BE2C (cell line): ENCODE measurements around the gene CMTM7.

Experiments
- DNase-seq: peaks from one replicate; pipeline ENCODE4 v3.0.0-alpha.2; 2020
- H3K27me3 ChIP-seq: fragments of 250-450 bp; sonication (Bioruptor Pico); 2 replicates; pipeline ENCODE4 v1.5.1; 2020; ENCODE audit warnings: mild to moderate bottlenecking
- H3K36me3 ChIP-seq: fragments of 250-450 bp; sonication (Bioruptor Pico); 2 replicates; pipeline ENCODE4 v1.5.1; 2020; ENCODE audit warnings: mild to moderate bottlenecking
- H3K4me1 ChIP-seq: fragments of 250-450 bp; sonication (Bioruptor Pico); 2 replicates; pipeline ENCODE4 v1.5.1; 2020
- H3K4me3 ChIP-seq: 2 replicates; pipeline ENCODE4 v1.5.1; 2011; ENCODE audit warnings: low read depth, low read length
- H3K9me3 ChIP-seq: fragments of 250-450 bp; sonication (Bioruptor Pico); 2 replicates; pipeline ENCODE4 v1.5.1; 2020
- CTCF ChIP-seq: IDR thresholded peaks from 2 replicates; pipeline ENCODE4 v1.5.1; 2012; ENCODE audit warnings: mild to moderate bottlenecking, low read depth, low read length

CMTM7 gene

GRCh38 chr3:32442766-32443165 lies 51.1 kb downstream of the CMTM7 start:
- no peak for DNase-seq
- Histone ChIP-seq H3K9me3 (no peaks in the 10 kb centered on the region), H3K4me1 (no peaks in the 10 kb centered on the region), H3K27me3 (no peaks in the 10 kb centered on the region), H3K36me3 (no peaks in the 10 kb centered on the region), H3K4me3 (no peak overlapping the region)
- no peak for TF ChIP-seq CTCF

- no peak overlapping the region for H3K4me3 ChIP-seq
- no peaks in the 10 kb centered on the region for H3K9me3 ChIP-seq
- H3K36me3 ChIP-seq = no peaks in the 10 kb centered on the region
- no peak for DNase-seq
- no peak for TF ChIP-seq CTCF
- no peaks in the 10 kb centered on the region for H3K4me1 ChIP-seq
- no peaks in the 10 kb centered on the region for H3K27me3 ChIP-seq
Measured at GRCh38 chr3:32443478-32443877, 51.8 kb downstream of the CMTM7 start.

- Histone ChIP-seq H3K4me1 (no peaks in the 10 kb centered on the region), H3K4me3 (no peak overlapping the region), H3K27me3 (no peaks in the 10 kb centered on the region), H3K36me3 (no peaks in the 10 kb centered on the region), H3K9me3 (no peaks in the 10 kb centered on the region)
- TF ChIP-seq CTCF = no peak
- no peak for DNase-seq
Measured at GRCh38 chr3:32447865-32448400, 56.3 kb downstream of the CMTM7 start.

- H3K36me3 ChIP-seq = no peaks in the 10 kb centered on the region
- no peak overlapping the region for H3K4me3 ChIP-seq
- H3K9me3 ChIP-seq = no peaks in the 10 kb centered on the region
- no peak for TF ChIP-seq CTCF
- no peak for DNase-seq
- H3K4me1 ChIP-seq = no peaks in the 10 kb centered on the region
- no peaks in the 10 kb centered on the region for H3K27me3 ChIP-seq
Measured at GRCh38 chr3:32448686-32449474, 57.2 kb downstream of the CMTM7 start.

DNA sequence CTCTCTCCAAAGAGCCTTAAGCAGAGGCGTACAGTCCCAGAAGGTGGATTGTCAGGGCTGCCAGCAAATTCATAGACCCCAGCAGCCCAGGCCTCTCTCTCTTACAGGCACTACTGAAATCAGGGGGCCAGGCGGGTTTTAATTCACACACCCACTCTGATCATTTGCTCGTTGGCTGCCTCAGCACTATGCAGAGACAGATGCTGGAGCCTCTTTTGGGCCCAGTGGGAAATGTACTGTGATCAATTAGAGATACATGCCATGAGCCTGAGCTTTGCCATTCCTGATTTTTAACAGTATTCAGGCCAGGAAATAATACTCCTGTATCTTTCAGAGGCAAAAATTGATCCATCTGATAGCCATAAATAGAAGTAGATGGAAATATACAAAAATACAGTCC lies 58.0 kb downstream of the CMTM7 start:
- H3K9me3 ChIP-seq = no peaks in the 10 kb centered on the region
- no peak for DNase-seq
- no peaks in the 10 kb centered on the region for H3K4me1 ChIP-seq
- no peaks in the 10 kb centered on the region for H3K27me3 ChIP-seq
- TF ChIP-seq CTCF = no peak
- no peak overlapping the region for H3K4me3 ChIP-seq
- no peaks in the 10 kb centered on the region for H3K36me3 ChIP-seq

- no peaks in the 10 kb centered on the region for H3K4me1 ChIP-seq
Measured at GRCh38 chr3:32450426-32450825, 58.8 kb downstream of the CMTM7 start.

More at GRCh38 chr3:32450426-32450825, 58.8 kb downstream of the CMTM7 start:
- Histone ChIP-seq H3K27me3 (no peaks in the 10 kb centered on the region), H3K4me3 (no peak overlapping the region), H3K9me3 (no peaks in the 10 kb centered on the region), H3K36me3 (no peaks in the 10 kb centered on the region)
- DNase-seq = no peak
- no peak for TF ChIP-seq CTCF
